ENCODE results near the gene MTTP. TPM values are rescaled to one million over a fixed set of nuclear protein-coding genes. Genes with fewer than 3 reads are reported as not detected.

Gene MTTP
- total and polyA plus RNA-seq, 4 donors = 0.04 to 0.57 (median 0.25) TPM

DNA sequence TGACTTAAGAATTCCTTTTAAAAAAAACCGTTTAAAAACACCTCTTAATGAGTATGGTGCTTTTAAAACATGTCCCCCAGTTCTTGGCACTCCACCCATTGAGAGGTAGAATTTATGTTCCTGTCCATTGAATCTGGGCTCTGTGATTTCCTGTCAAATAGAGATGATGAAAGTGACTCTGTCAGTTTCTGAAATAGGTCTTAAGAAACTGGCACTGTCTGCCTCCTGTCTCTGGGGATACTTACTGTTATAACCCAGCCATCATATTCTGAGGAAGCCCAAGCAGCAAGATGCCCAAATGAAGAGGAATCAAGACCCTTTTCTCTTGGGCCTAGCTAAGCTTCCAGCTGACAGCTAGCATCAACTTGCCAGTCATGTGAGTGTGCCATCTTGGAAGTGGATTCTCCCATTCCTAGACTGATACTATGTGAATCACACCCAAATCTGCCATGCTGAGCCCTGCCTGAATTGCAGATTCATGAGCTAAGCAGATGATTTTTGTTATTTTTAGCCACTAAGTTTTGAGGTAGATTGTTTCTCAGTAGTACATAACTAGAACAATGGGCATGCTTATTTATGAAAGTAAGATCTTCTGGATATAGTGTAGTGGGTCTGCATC lies 60.2 kb downstream of the MTTP start:
- TF ChIP-seq CTCF (IDR thresholded peaks at IDR 0.05; ENCODE audit: control extremely low read depth, extremely low read depth) = no peak
- Histone ChIP-seq H3K9ac (ENCODE audit: insufficient read depth in 1 of 2, low read length in 2 of 2) (no peak overlapping the region), H3K27ac (ENCODE audit: low read depth in 1 of 2, low read length in 1 of 2) (no peak overlapping the region), H3K9me3 (ENCODE audit: control insufficient read depth in 4 of 4, insufficient read depth in 3 of 4, low read length in 3 of 4) (no peaks in the 10 kb centered on the region), H3K36me3 (ENCODE audit: control insufficient read depth in 4 of 4, insufficient read depth in 4 of 4, low read length in 4 of 4) (peaks cover 0 to 5% (median 0%) of the 10 kb centered on the region in 4 donors), H3K4me3 (no peak overlapping the region), H3K4me1 (ENCODE audit: control insufficient read depth in 5 of 5, insufficient read depth in 5 of 5, low read length in 5 of 5) (no peaks in the 10 kb centered on the region), H3K27me3 (ENCODE audit: control insufficient read depth in 3 of 3, insufficient read depth in 3 of 3, low read length in 2 of 3) (no peaks in the 10 kb centered on the region)
- ATAC-seq (ENCODE audit: insufficient read depth, low FRiP score) (no peak), DNase-seq (no peak)
- WGBS, 2 donors = 59 to 61% methylated on average over 1 of the region's 1 CpG

DNA sequence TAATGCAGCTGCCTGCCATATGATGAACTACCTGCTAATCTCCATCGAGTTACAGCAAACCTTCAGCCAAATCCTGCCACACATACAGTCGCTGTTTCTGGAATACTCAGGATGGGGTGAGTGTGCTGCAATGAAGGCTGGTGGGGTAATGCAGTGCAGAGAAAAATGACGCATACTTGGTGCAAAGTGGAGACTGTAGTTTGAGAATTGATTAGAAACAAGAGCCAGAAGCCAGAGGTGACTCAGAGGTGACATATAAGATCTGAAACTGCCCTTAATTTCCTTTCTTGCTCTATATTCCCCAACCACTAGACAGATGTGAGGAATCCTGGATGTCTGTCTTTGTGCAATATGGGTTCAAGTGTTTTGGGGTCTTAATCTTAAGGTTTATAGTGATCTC lies 61.0 kb downstream of the MTTP start:
- Histone ChIP-seq H3K9ac (ENCODE audit: insufficient read depth in 1 of 2, low read length in 2 of 2) (no peak overlapping the region), H3K4me3 (no peak overlapping the region), H3K4me1 (ENCODE audit: control insufficient read depth in 5 of 5, insufficient read depth in 5 of 5, low read length in 5 of 5) (no peaks in the 10 kb centered on the region), H3K27me3 (ENCODE audit: control insufficient read depth in 3 of 3, insufficient read depth in 3 of 3, low read length in 2 of 3) (no peaks in the 10 kb centered on the region), H3K36me3 (ENCODE audit: control insufficient read depth in 4 of 4, insufficient read depth in 4 of 4, low read length in 4 of 4) (peaks cover 0 to 7% (median 0%) of the 10 kb centered on the region in 4 donors), H3K27ac (ENCODE audit: low read depth in 1 of 2, low read length in 1 of 2) (no peak overlapping the region), H3K9me3 (ENCODE audit: control insufficient read depth in 4 of 4, insufficient read depth in 3 of 4, low read length in 3 of 4) (no peaks in the 10 kb centered on the region)
- no peak for TF ChIP-seq CTCF (IDR thresholded peaks at IDR 0.05; ENCODE audit: control extremely low read depth, extremely low read depth)
- ATAC-seq (ENCODE audit: insufficient read depth, low FRiP score) = no peak
- whole genome bisulfite sequencing, 2 donors = 87 to 88% methylated on average over 3 of the region's 3 CpGs
- no peak for DNase-seq

DNA sequence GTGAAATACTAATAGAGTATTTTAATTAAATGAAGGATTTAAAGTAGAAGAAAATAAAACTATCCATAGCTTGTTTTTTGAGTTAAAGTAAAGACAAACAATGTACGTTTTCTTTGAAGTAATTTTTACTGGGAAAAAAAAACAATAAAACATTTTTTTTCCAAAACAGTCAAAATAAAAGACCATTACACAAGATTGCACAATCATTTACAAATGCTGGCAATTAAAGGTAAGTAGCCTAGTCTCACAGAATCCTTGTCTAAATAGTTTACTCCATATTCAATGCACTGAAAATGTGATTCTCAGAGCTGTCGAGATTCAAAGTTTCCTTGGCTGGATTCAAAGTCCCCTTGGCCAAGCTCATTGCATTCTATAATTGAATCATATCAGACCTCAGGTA lies 61.8 kb downstream of the MTTP start:
- DNase-seq = no peak
- peaks cover 0 to 7% (median 0%) of the 10 kb centered on the region in 4 donors for H3K36me3 ChIP-seq (ENCODE audit: control insufficient read depth in 4 of 4, insufficient read depth in 4 of 4, low read length in 4 of 4)
- no peak overlapping the region for H3K9ac ChIP-seq (ENCODE audit: insufficient read depth in 1 of 2, low read length in 2 of 2)
- H3K4me1 ChIP-seq (ENCODE audit: control insufficient read depth in 5 of 5, insufficient read depth in 5 of 5, low read length in 5 of 5) = no peaks in the 10 kb centered on the region
- H3K4me3 ChIP-seq = no peak overlapping the region
- 78 to 86% methylated on average over 2 of the region's 2 CpGs for WGBS, 2 donors
- no peaks in the 10 kb centered on the region for H3K27me3 ChIP-seq (ENCODE audit: control insufficient read depth in 3 of 3, insufficient read depth in 3 of 3, low read length in 2 of 3)
- H3K27ac ChIP-seq (ENCODE audit: low read depth in 1 of 2, low read length in 1 of 2) = no peak overlapping the region
- H3K9me3 ChIP-seq (ENCODE audit: control insufficient read depth in 4 of 4, insufficient read depth in 3 of 4, low read length in 3 of 4) = no peaks in the 10 kb centered on the region
- no peak for TF ChIP-seq CTCF (IDR thresholded peaks at IDR 0.05; ENCODE audit: control extremely low read depth, extremely low read depth)
- no peak for ATAC-seq (ENCODE audit: insufficient read depth, low FRiP score)

DNA sequence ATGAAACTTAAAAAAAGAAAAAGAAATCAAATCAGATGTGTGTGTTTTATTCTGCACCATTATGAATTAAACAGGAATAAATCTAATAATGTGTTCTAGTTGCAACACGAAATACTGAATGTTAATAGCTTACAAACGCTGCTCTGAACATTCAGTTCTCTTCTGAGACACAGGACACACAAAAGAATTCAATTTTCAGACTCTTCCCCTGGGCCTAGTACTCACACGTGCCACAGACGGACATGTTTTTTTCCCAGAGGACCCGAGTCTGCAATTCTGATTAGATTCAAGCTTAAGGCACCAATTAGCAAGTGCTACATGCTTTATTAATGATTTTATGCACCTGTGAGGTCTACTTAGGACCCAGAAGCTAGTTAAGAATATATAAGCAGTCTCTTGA lies 62.5 kb downstream of the MTTP start:
- H3K36me3 ChIP-seq (ENCODE audit: control insufficient read depth in 4 of 4, insufficient read depth in 4 of 4, low read length in 4 of 4) = peaks cover 0 to 7% (median 0%) of the 10 kb centered on the region in 4 donors
- no peak overlapping the region for H3K4me3 ChIP-seq
- no peaks in the 10 kb centered on the region for H3K9me3 ChIP-seq (ENCODE audit: control insufficient read depth in 4 of 4, insufficient read depth in 3 of 4, low read length in 3 of 4)
- H3K27ac ChIP-seq (ENCODE audit: low read depth in 1 of 2, low read length in 1 of 2) = no peak overlapping the region
- DNase-seq (no peak), ATAC-seq (ENCODE audit: insufficient read depth, low FRiP score) (no peak)
- peaks cover 0 to under 1% (median 0%) of the 10 kb centered on the region in 5 donors for H3K4me1 ChIP-seq (ENCODE audit: control insufficient read depth in 5 of 5, insufficient read depth in 5 of 5, low read length in 5 of 5)
- no peak for TF ChIP-seq CTCF (IDR thresholded peaks at IDR 0.05; ENCODE audit: control extremely low read depth, extremely low read depth)
- WGBS, 2 donors = 83 to 85% methylated on average over 5 of the region's 5 CpGs
- no peaks in the 10 kb centered on the region for H3K27me3 ChIP-seq (ENCODE audit: control insufficient read depth in 3 of 3, insufficient read depth in 3 of 3, low read length in 2 of 3)
- H3K9ac ChIP-seq (ENCODE audit: insufficient read depth in 1 of 2, low read length in 2 of 2) = no peak overlapping the region

Data from lung (tissue), 12 donors.